ENCODE results near the gene SOAT2.
A peak's percentile ranks its signal among the peaks of the same experiment; 100 is the strongest.
"Not testable (repeated sequence)": the region's sequence is repeated elsewhere in the genome, so short reads cannot be mapped to it uniquely, and the experiment has no call there.

SOAT2 gene

GRCh38 chr12:53159195-53159839, 56.0 kb downstream of the SOAT2 start:
- DNase-seq: peak; percentile 92

GRCh38 chr12:53160000-53160399, 56.7 kb downstream of the SOAT2 start:
- DNase-seq: no peak

GRCh38 chr12:53160673-53161072, 57.4 kb downstream of the SOAT2 start:
- no peak for DNase-seq

- DNase-seq: no peak
Observed at GRCh38 chr12:53161119-53161911, 58.0 kb downstream of the SOAT2 start.

- DNase-seq: not testable (repeated sequence)
Observed at GRCh38 chr12:53163008-53163407, 59.7 kb downstream of the SOAT2 start.

GRCh38 chr12:53166837-53167236, 63.6 kb downstream of the SOAT2 start:
- no peak for DNase-seq

GRCh38 chr12:53169644-53170043, 66.4 kb downstream of the SOAT2 start:
- DNase-seq: no peak

GRCh38 chr12:53170215-53170614, 66.9 kb downstream of the SOAT2 start:
- no peak for DNase-seq

- DNase-seq: no peak
Observed at GRCh38 chr12:53170876-53171724, 67.8 kb downstream of the SOAT2 start.

GRCh38 chr12:53171725-53172329, 68.5 kb downstream of the SOAT2 start:
- DNase-seq: no peak

GRCh38 chr12:53172352-53172751, 69.1 kb downstream of the SOAT2 start:
- no peak for DNase-seq

- no peak for DNase-seq
Observed at GRCh38 chr12:53173085-53173715, 69.9 kb downstream of the SOAT2 start.

Data from hematopoietic multipotent progenitor cell treated with erythropoietin and hydrocortisone succinate and interleukin-3 and kit ligand, for 4 days (in vitro differentiated cells).